B cell (primary cell): ENCODE data around the gene FCRL6. TPM values are rescaled to one million over a fixed set of nuclear protein-coding genes. Genes with fewer than 3 reads are reported as not detected.

Source experiments
- ATAC-seq: fragments of 200-7000 bp; cut with Tn5 transposase; one replicate; pipeline ENCODE4 v1.10.0; 2021; ENCODE audit warnings: low read depth, mild to moderate bottlenecking, moderate number of reproducible peaks, moderate library complexity
- CTCF ChIA-PET: fragments of 350-600 bp; sonication (Branson Sonifier 250); formaldehyde crosslinking; loops from one replicate; lab custom pipeline; 2021; ENCODE audit warnings: antibody characterized with exemption, inconsistent platforms; lab: Charles Lee
- POLR2A ChIA-PET: fragments of 350-600 bp; sonication (Branson Sonifier 250); formaldehyde crosslinking; loops from one replicate; lab custom pipeline; 2021; ENCODE audit warnings: antibody characterized with exemption; lab: Charles Lee
- DNase-seq: peaks from one replicate; pipeline ENCODE4 v3.0.0; 2013
- H2AFZ ChIP-seq: 2 replicates; pipeline ENCODE4 v1.6.1; 2012; ENCODE audit warnings: mild to moderate bottlenecking, low read depth, low read length; ENCODE audit not compliant: insufficient read depth, poor library complexity, severe bottlenecking
- H3K27ac ChIP-seq, 2 donors: 1 replicate in 1 of 2; 2 replicates in 1 of 2; pipeline ENCODE4 v1.5.1; 2012 to 2013; ENCODE audit warnings: low read length in 2 of 2, mild to moderate bottlenecking in 2 of 2, moderate library complexity in 1 of 2
- H3K27me3 ChIP-seq, 4 experiments: fragments of 200-600 bp in 1 of 4; sonication (generic) in 1 of 4; replicated peaks in 1 of 4; 1 replicate in 2 of 4; 2 replicates in 2 of 4; pipeline versions ENCODE4 v1.6.1 to v1.7.0; 2013 to 2016; ENCODE audit warnings: low read length in 3 of 4, mild to moderate bottlenecking in 2 of 4, mixed read lengths in 1 of 4, moderate library complexity in 1 of 4; ENCODE audit not compliant: insufficient read depth in 4 of 4, control insufficient read depth in 3 of 4; ENCODE audit errors: control extremely low read depth in 1 of 4
- H3K36me3 ChIP-seq, 2 experiments: replicated peaks in 1 of 2; 1 replicate in 1 of 2; 2 replicates in 1 of 2; pipeline versions ENCODE4 v1.6.1 to v1.7.1; 2013; ENCODE audit warnings: low read length in 1 of 2; ENCODE audit not compliant: insufficient read depth in 2 of 2, control insufficient read depth in 1 of 2; ENCODE audit errors: control extremely low read depth in 1 of 2, extremely low read depth in 1 of 2
- H3K4me1 ChIP-seq, 2 donors: fragments of 200-600 bp in 1 of 2; sonication (generic) in 1 of 2; 1 replicate in 1 of 2; 2 replicates in 1 of 2; pipeline versions ENCODE4 v1.5.1 to v1.6.1; 2013 to 2017; ENCODE audit warnings: low read length in 2 of 2; ENCODE audit not compliant: control insufficient read depth in 2 of 2, insufficient read depth in 2 of 2
- H3K4me2 ChIP-seq: replicated peaks from 2 replicates; pipeline ENCODE3; 2012; ENCODE audit warnings: mild to moderate bottlenecking, low read depth, low read length; ENCODE audit not compliant: poor library complexity, severe bottlenecking
- H3K4me3 ChIP-seq, 5 experiments: fragments of 200-600 bp in 1 of 5; sonication (generic) in 1 of 5; 1 replicate in 3 of 5; 2 replicates in 2 of 5; pipeline versions ENCODE4 v1.5.1 to v1.7.0; 2011 to 2016; ENCODE audit warnings: low read length in 4 of 5, mild to moderate bottlenecking in 4 of 5, low read depth in 2 of 5, control low read depth in 1 of 5, moderate library complexity in 1 of 5; ENCODE audit not compliant: insufficient read depth in 1 of 5; ENCODE audit errors: control extremely low read depth in 1 of 5, extremely low read depth in 1 of 5
- H3K79me2 ChIP-seq: fragments of 200-600 bp; sonication (generic); one replicate; pipeline ENCODE4 v1.6.0; 2016; ENCODE audit warnings: low read length; ENCODE audit not compliant: control insufficient read depth, insufficient read depth
- H3K9ac ChIP-seq: fragments of 200-600 bp; sonication (generic); 2 replicates; pipeline ENCODE4 v1.6.1; 2017; ENCODE audit warnings: mild to moderate bottlenecking, low read length, moderate library complexity
- H3K9me3 ChIP-seq, 3 donors: one replicate each; pipeline versions ENCODE4 v1.6.1 to v1.7.1; 2013; ENCODE audit warnings: low read length in 2 of 3; ENCODE audit not compliant: control insufficient read depth in 2 of 3, insufficient read depth in 1 of 3; ENCODE audit errors: control extremely low read depth in 1 of 3
- H4K20me1 ChIP-seq: 2 replicates; pipeline ENCODE4 v1.6.0; 2012; ENCODE audit warnings: mild to moderate bottlenecking, low read length; ENCODE audit not compliant: insufficient read depth, control insufficient read depth, poor library complexity, severe bottlenecking
- H3K27ac Mint-ChIP-seq: one replicate; pipeline ENCODE4 v1.8.0; 2021; ENCODE audit warnings: mixed read lengths
- H3K27me3 Mint-ChIP-seq: one replicate; pipeline ENCODE4 v1.8.0; 2021; ENCODE audit warnings: mixed read lengths
- H3K4me1 Mint-ChIP-seq: one replicate; pipeline ENCODE4 v1.8.0; 2021; ENCODE audit warnings: mixed read lengths
- H3K4me3 Mint-ChIP-seq: one replicate; pipeline ENCODE4 v1.8.0; 2021; ENCODE audit warnings: mixed read lengths
- H3K9me3 Mint-ChIP-seq: one replicate; pipeline ENCODE4 v1.8.0; 2022; ENCODE audit warnings: mixed read lengths; ENCODE audit not compliant: insufficient read depth
- CTCF ChIP-seq: fragments of 200-600 bp; IDR thresholded peaks from one replicate; pipeline ENCODE4 v1.8.0; 2022; ENCODE audit warnings: antibody characterized with exemption, mild to moderate bottlenecking
- EZH2 ChIP-seq: IDR thresholded peaks from 2 replicates; pipeline ENCODE4 v1.6.1; 2012; ENCODE audit warnings: borderline replicate concordance, low read depth, mild to moderate bottlenecking, moderate library complexity, low read length; ENCODE audit not compliant: insufficient read depth, poor library complexity, severe bottlenecking
- WGBS: methylation state at CpG from one replicate; pipeline ENCODE4 v1.1.5; 2013; ENCODE audit warnings: missing lambda C conversion rate; ENCODE audit not compliant: insufficient coverage; 5-methylcytosine and 5-hydroxymethylcytosine counted together
- intact Hi-C: fragments of 100-400 bp; cut with micrococcal nuclease; formaldehyde crosslinking; loops from one replicate; pipeline ENCODE4 v1.10.0; 2022
- polyA plus RNA-seq: library from polyadenylated mRNA; depleted of rRNA; stranded (reverse); fragments of >200 nt; gene quantifications from 2 replicates; pipeline ENCODE4 v1.2.3, GENCODE V29; 2012
- total RNA-seq, 2 donors: library from RNA; stranded (reverse); fragments of 120-200 nt in 1 of 2; gene quantifications; 1 replicate in 1 of 2; 2 replicates in 1 of 2; pipeline versions ENCODE4 v1.2.3 to v1.2.4, GENCODE V29; 2013 to 2022

The FCRL6 gene
- total and polyA plus RNA-seq, 2 donors (not counting 1 experiment from before 2014, with no cell fraction given) = 0.81 TPM; not detected in 1

GRCh38 chr1:159791461-159791860 lies 10.7 kb upstream of the FCRL6 start:
- POLR2A ChIA-PET = no interaction called here
- no peaks in the 10 kb centered on the region for H4K20me1 ChIP-seq
- Mint-ChIP-seq H3K4me1 (no peaks in the 10 kb centered on the region), H3K4me3 (no peak overlapping the region), H3K27ac (no peak overlapping the region), H3K9me3 (no peaks in the 10 kb centered on the region), H3K27me3 (peaks cover 25% of the 10 kb centered on the region)
- H3K4me2 ChIP-seq = no peak overlapping the region
- no peaks in the 10 kb centered on the region for H3K79me2 ChIP-seq
- no peak overlapping the region for H3K9ac ChIP-seq
- no peak for ATAC-seq
- no peaks in the 10 kb centered on the region for H3K36me3 ChIP-seq
- DNase-seq = no peak
- H3K4me3 ChIP-seq = no peak overlapping the region
- H3K4me1 ChIP-seq = no peaks in the 10 kb centered on the region
- peaks cover 0 to 15% (median 5%) of the 10 kb centered on the region in 4 experiments for H3K27me3 ChIP-seq
- no peak overlapping the region for H2AFZ ChIP-seq
- H3K9me3 ChIP-seq = no peaks in the 10 kb centered on the region
- 46% methylated on average over 3 of the region's 3 CpGs for WGBS
- intact Hi-C loops = no loop called here
- CTCF ChIA-PET = no interaction called here
- no peak overlapping the region for H3K27ac ChIP-seq
- TF ChIP-seq EZH2 = no peak

GRCh38 chr1:159795534-159795933 lies 6.6 kb upstream of the FCRL6 start:
- Mint-ChIP-seq H3K4me1 (peaks cover 7% of the 10 kb centered on the region), H3K27ac (no peak overlapping the region), H3K4me3 (no peak overlapping the region), H3K9me3 (no peaks in the 10 kb centered on the region), H3K27me3 (peaks cover 47% of the 10 kb centered on the region)
- H2AFZ ChIP-seq = no peak overlapping the region
- no peak for TF ChIP-seq CTCF
- no peak for TF ChIP-seq EZH2
- H3K27me3 ChIP-seq = peaks cover 0 to 19% (median 9%) of the 10 kb centered on the region in 4 experiments
- ATAC-seq (no peak), DNase-seq (no peak)
- H3K36me3 ChIP-seq = no peaks in the 10 kb centered on the region
- ChIA-PET POLR2A (no interaction called here), CTCF (interaction anchor here (1.5 to 11.7 kb wide), 3 partner anchors 18 to 210 kb away, joined by 3 to 252 read pairs (median 211); no protein-coding TSS in a partner anchor)
- no peak overlapping the region for H3K27ac ChIP-seq
- 79% methylated on average over 5 of the region's 5 CpGs for WGBS
- no peak overlapping the region for H3K9ac ChIP-seq
- H3K9me3 ChIP-seq = no peaks in the 10 kb centered on the region
- H3K4me3 ChIP-seq = no peak overlapping the region
- no peaks in the 10 kb centered on the region for H4K20me1 ChIP-seq
- no peaks in the 10 kb centered on the region for H3K79me2 ChIP-seq
- peaks cover 0 to 7% of the 10 kb centered on the region in 2 donors for H3K4me1 ChIP-seq
- intact Hi-C loops = no loop called here
- H3K4me2 ChIP-seq = no peak overlapping the region
